Measurements from ENCODE around the gene ARID1B. TPM values are rescaled to one million over a fixed set of nuclear protein-coding genes. Genes with fewer than 3 reads are reported as not detected.

ARID1B gene
- total RNA-seq, 1 experiment from 2014 or later: 20.9 TPM

DNA sequence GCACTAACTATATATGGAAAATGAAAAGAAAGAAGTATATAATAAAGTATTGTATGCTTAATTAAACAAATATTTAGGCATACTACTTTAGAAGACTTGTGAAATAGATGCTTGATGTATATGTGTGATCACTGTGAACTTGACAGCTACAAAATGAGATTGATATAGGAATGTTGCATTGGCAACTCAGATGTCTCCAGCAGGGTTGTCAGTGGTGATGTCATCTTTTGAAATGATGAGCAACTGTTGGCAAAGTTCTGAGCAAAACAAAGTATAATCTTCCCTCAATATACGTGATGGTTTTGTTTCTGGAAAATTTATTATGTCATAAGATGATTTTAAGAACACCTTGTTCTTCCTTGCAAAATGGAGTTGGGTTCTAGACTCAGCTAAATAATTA, 133.8 kb downstream of the ARID1B start:
- Histone ChIP-seq H3K4me3 (ENCODE audit: insufficient read depth, low read depth, low read length) (no peak overlapping the region), H3K36me3 (replicated peaks; ENCODE audit: control insufficient read depth, insufficient read depth, low read length) (no peaks in the 10 kb centered on the region), H3K27me3 (ENCODE audit: control insufficient read depth, insufficient read depth, low read length) (no peaks in the 10 kb centered on the region)
- DNase-seq: no peak

DNA sequence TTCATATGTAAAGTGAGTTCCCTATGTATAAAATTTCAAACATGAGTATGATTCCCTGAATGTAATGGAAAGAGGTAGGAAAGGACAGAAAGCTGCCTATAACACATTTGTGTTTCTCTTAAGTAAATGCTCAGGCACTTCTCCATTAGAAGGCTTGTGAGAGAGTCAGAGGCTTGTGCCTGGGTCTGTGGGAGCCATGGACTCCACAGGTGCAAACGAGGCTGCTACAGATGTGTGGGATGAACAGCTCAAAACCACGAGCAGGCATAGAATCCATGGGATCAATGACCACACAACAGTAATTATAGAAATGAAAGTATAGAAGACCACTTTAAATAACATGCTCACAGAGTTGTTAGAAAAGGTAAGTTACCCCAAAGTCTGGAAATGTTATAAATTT, 134.4 kb downstream of the ARID1B start:
- Histone ChIP-seq H3K36me3 (replicated peaks; ENCODE audit: control insufficient read depth, insufficient read depth, low read length) (no peaks in the 10 kb centered on the region), H3K27me3 (ENCODE audit: control insufficient read depth, insufficient read depth, low read length) (no peaks in the 10 kb centered on the region), H3K4me3 (ENCODE audit: insufficient read depth, low read depth, low read length) (no peak overlapping the region)
- no peak for DNase-seq

DNA sequence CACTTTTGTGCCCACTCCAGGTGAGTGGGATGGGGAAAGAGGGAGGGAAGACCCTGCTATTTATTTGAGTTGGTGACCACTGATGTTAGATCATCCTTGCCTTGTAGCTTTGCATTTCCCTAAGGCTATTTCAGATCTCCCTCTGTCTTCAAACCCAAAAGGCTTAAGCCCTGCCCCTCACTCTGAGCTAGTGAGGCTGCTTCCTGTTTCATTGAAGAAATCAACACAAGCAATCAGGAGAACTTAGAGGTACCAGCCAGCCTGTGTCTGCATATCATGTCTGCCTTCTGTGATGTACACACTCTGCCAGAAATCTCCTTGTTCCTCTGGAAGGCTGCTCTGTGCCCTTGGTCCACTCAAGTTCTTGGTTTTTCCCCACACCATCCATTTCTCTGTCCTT, 135.3 kb downstream of the ARID1B start:
- no peak for DNase-seq
- Histone ChIP-seq H3K4me3 (ENCODE audit: insufficient read depth, low read depth, low read length) (no peak overlapping the region), H3K36me3 (replicated peaks; ENCODE audit: control insufficient read depth, insufficient read depth, low read length) (no peaks in the 10 kb centered on the region), H3K27me3 (ENCODE audit: control insufficient read depth, insufficient read depth, low read length) (no peaks in the 10 kb centered on the region)

DNA sequence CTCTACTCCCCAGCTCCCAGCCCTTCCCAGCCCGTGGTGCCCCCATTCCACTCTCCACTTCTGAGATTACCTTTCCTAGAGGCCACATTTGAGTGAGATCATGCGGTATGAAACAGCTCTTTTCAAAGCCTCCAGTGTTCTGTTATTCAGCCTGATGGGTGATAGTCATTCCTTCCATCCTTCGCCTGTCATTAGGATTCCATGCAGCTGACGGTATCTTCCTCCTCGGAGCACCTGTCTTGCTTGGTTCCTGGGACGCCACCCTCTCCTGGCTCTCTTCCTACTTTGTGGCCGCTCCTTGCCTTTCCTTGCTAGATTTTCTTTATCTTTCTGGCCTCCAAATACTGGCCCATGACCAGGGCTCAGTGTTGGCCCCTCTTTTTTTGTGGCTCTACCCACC, 137.0 kb downstream of the ARID1B start:
- Histone ChIP-seq H3K27me3 (ENCODE audit: control insufficient read depth, insufficient read depth, low read length) (no peaks in the 10 kb centered on the region), H3K36me3 (replicated peaks; ENCODE audit: control insufficient read depth, insufficient read depth, low read length) (no peaks in the 10 kb centered on the region), H3K4me3 (ENCODE audit: insufficient read depth, low read depth, low read length) (no peak overlapping the region)
- DNase-seq: no peak

DNA sequence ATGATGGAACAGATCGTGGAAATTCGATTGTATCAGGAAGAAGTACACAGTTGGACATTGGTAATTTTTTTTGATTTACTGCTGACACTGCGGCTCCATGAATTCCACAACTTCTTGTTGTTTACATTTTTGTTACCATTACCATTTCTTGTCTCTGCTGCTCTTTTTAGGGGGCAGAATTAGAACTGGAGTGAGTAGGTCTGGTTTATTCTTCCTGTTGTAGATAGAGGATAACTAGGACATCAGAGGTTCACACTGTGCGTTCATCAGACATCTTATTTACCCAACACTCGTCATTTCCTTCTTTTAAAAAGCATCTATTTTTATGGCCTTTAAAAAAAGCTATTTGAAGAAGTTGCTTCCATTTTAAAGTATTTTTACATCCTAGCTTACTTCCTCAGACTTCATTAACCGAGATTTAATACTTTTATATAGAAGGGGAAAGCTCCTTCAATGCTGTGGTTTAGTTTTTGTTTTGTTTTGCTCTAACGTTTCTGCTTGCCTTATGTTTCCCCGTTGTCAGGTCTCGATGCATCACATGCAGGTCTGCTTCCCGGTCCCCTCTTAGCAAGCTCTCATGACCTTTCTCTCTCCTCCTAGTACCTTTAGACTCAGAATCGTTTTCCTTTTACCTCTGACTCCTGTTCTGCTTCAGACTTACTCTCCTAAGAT, 139.1 kb downstream of the ARID1B start:
- no peaks in the 10 kb centered on the region for H3K27me3 ChIP-seq (ENCODE audit: control insufficient read depth, insufficient read depth, low read length)
- DNase-seq: no peak
- H3K4me3 ChIP-seq (ENCODE audit: insufficient read depth, low read depth, low read length): no peak overlapping the region
- H3K36me3 ChIP-seq (replicated peaks; ENCODE audit: control insufficient read depth, insufficient read depth, low read length): no peaks in the 10 kb centered on the region

DNA sequence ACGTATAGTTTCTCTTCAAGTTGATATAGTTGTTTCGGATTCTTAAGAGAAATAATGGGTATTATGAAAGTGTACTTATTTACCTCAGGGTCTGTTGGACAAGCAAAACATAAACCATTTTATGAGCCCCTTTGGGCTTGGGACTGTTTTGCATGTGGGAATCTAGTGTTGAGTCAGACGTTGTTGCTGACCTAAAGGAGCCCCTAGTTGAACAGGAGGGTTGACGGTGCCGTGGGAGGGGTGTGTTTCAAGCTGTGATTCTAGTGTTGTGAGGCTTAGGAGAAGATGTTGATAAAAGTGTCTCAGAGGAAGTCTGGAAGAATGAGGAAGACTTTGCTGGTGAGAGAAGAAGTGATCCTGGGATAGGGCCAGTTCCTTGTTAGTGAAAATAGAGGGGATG, 140.0 kb downstream of the ARID1B start:
- DNase-seq: no peak
- Histone ChIP-seq H3K36me3 (replicated peaks; ENCODE audit: control insufficient read depth, insufficient read depth, low read length) (no peaks in the 10 kb centered on the region), H3K4me3 (ENCODE audit: insufficient read depth, low read depth, low read length) (no peak overlapping the region), H3K27me3 (ENCODE audit: control insufficient read depth, insufficient read depth, low read length) (no peaks in the 10 kb centered on the region)

DNA sequence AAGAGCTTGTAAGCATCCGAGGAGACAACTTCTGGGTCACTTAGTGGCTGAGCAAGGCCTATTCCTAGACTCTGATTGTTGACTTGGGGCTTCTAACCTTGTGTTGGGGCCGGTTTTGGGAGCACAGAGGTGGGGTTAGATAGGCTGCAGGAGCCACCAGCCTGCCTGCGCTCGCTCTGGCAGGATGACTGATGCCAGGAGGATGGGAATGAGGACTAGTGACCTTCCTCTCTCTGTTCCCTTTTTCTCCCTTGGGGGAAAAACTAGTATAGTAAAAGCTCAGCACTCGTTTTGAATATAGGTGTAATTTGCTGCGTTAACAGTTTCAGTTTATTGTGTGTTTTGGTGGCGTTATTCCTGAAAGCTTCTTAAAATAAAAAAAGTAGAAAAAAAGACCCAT, 141.5 kb downstream of the ARID1B start:
- no peak for DNase-seq
- H3K27me3 ChIP-seq (ENCODE audit: control insufficient read depth, insufficient read depth, low read length): no peaks in the 10 kb centered on the region
- H3K4me3 ChIP-seq (ENCODE audit: insufficient read depth, low read depth, low read length): no peak overlapping the region
- H3K36me3 ChIP-seq (replicated peaks; ENCODE audit: control insufficient read depth, insufficient read depth, low read length): no peaks in the 10 kb centered on the region

DNA sequence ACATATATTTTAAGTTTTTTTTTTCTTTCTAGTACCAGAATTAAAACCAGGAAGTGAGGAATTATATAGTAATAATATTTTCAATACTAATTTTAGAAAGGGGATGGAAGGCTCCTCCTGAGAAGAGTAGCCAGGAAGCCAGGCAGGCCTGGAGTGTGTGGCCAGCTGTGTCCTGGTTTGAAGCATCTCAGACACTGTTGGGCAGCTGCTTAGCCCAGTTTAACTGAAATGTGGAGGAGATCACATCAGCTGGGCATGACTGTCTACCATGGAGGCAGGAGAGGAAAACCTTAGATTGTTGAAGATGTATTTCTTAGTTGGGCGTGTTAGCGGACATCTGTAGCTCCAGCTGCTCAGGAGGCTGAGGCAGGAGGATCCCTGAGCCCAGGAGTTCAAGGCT, 142.2 kb downstream of the ARID1B start:
- DNase-seq: no peak
- Histone ChIP-seq H3K36me3 (replicated peaks; ENCODE audit: control insufficient read depth, insufficient read depth, low read length) (no peaks in the 10 kb centered on the region), H3K27me3 (ENCODE audit: control insufficient read depth, insufficient read depth, low read length) (no peaks in the 10 kb centered on the region), H3K4me3 (ENCODE audit: insufficient read depth, low read depth, low read length) (no peak overlapping the region)

DNA sequence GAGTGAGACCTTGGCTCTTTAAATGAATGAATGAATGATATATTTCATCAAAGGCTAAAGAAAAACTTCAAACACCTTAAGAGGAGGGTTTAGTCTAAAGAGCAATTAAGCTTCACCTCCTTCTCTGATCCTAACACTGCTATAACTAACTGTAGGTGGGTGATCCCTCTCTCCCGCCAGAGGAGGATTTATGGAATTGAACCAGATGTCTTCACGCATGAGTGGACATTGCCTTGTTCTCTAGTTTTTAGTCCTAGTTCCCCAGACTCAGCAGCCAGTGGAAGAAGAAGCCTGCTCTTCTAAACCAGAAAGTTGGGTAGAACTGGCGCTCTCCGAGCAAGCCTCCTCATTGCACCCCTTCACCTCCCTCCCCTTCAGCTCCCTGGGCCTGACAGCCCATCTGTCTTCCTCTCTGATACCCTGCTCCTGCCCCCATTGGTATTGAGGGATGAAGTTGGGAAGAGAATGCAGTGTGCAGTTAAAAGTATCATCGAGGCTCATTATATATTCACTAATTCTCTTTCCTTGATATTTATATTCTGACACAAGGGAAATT, 142.7 kb downstream of the ARID1B start:
- Histone ChIP-seq H3K27me3 (ENCODE audit: control insufficient read depth, insufficient read depth, low read length) (no peaks in the 10 kb centered on the region), H3K36me3 (replicated peaks; ENCODE audit: control insufficient read depth, insufficient read depth, low read length) (no peaks in the 10 kb centered on the region), H3K4me3 (ENCODE audit: insufficient read depth, low read depth, low read length) (no peak overlapping the region)
- no peak for DNase-seq

DNA sequence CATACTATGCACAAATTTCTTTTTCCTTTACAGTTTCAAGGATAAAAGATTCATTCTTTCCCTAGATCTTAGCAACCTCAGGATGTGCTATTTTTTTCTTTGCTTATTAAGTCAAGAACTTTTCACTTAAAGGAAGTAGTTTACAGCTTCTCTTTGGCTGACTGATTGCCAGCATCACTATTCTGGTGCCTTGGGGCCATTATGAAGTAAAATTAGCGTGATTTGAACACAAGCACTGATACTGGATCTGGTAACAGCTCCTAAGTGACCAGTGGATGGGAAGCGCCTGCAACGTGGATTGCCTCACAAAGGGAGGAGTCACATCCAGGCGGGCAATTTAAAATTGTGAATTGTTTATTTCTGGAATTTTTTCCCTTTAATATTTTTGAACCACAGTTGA, 147.1 kb downstream of the ARID1B start:
- Histone ChIP-seq H3K4me3 (ENCODE audit: insufficient read depth, low read depth, low read length) (no peak overlapping the region), H3K36me3 (replicated peaks; ENCODE audit: control insufficient read depth, insufficient read depth, low read length) (no peaks in the 10 kb centered on the region)

DNA sequence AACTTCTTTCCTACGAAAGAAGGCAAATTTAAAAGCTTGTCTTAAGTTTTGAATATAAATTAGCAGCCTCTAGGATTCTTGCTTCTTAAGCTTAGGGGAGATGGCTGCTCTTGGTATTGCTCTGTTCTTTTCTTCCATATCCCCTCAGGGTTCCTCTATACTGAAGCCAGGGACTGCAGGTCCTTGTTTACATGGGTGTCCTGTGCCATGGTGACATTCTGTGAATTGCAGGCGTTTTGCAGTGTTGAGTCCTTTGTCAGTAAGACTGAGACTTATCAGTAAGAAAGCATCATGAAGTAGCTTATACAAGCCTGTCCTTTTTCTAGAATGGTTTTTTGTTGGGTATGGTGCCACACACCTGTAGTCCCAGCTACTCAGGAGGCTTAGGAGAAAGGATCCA, 147.8 kb downstream of the ARID1B start:
- no peak for DNase-seq
- no peaks in the 10 kb centered on the region for H3K36me3 ChIP-seq (replicated peaks; ENCODE audit: control insufficient read depth, insufficient read depth, low read length)
- no peak overlapping the region for H3K4me3 ChIP-seq (ENCODE audit: insufficient read depth, low read depth, low read length)
- H3K27me3 ChIP-seq (ENCODE audit: control insufficient read depth, insufficient read depth, low read length): no peaks in the 10 kb centered on the region

More for the DNA sequence above, 147.1 kb downstream of the ARID1B start:
- no peaks in the 10 kb centered on the region for H3K27me3 ChIP-seq (ENCODE audit: control insufficient read depth, insufficient read depth, low read length)
- DNase-seq: no peak

DNA sequence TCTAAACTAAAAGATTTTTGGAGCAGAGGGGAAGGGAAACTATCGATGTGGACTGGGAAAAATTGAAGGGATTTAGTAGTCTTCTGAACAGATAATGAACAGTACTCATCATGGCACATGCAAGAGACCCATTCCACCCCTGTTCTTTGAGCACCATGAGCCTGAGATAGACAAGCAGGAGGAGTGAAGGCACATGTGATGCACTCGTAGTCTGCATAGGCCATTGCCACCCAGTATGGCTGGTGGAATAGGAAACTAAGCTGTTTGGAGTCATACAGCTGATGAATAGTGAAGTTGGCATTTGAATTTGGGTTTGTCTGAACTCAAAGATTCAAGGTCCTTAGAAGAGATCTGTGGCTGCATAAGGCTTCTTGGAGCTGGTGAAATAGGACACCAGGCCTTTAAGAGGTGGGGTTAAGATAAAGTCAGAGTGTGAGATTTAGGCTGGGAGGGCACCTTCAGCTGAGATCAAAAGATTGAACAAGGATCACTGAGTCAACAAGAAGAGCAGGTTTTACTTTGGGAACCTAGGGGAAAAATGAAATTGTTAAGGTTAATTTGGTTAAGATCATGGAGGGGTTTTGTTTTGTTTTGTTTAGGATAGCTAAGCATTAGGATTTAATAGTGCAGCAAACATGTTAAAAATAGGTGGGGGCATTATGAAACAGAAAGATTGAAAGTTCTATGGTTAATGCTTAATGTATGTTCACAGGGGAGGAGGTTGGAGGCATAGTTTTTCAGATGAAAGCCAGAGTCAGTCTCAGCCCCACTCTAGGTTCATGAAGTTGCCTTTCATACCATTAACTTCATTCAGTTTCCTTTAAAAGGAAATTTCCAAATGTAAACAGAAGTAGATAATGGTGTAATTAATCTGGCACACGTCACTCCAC, 148.8 kb downstream of the ARID1B start:
- Histone ChIP-seq H3K4me3 (ENCODE audit: insufficient read depth, low read depth, low read length) (no peak overlapping the region), H3K27me3 (ENCODE audit: control insufficient read depth, insufficient read depth, low read length) (no peaks in the 10 kb centered on the region), H3K36me3 (replicated peaks; ENCODE audit: control insufficient read depth, insufficient read depth, low read length) (no peaks in the 10 kb centered on the region)
- no peak for DNase-seq

DNA sequence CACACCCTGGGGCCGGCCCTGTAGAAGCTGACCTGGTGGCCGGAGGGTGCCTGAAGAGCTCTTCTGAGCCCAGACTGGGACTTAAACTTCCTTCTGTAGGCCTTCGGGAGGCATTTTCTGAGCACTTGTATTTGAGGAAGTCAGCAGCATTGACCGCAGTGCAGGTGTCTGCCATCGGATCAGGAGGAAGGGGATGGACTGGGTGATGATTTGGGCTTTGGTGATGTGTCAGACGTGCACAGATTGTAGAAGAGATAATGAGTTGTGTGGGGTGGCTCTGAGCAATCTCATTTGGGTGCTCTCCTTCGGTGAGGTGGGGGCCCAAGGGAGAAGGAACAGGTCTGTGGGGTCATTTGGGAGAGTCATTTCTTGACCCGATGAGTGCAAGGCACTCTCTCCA, 150.9 kb downstream of the ARID1B start:
- Histone ChIP-seq H3K27me3 (ENCODE audit: control insufficient read depth, insufficient read depth, low read length) (no peaks in the 10 kb centered on the region), H3K4me3 (ENCODE audit: insufficient read depth, low read depth, low read length) (no peak overlapping the region), H3K36me3 (replicated peaks; ENCODE audit: control insufficient read depth, insufficient read depth, low read length) (no peaks in the 10 kb centered on the region)
- DNase-seq: no peak

DNA sequence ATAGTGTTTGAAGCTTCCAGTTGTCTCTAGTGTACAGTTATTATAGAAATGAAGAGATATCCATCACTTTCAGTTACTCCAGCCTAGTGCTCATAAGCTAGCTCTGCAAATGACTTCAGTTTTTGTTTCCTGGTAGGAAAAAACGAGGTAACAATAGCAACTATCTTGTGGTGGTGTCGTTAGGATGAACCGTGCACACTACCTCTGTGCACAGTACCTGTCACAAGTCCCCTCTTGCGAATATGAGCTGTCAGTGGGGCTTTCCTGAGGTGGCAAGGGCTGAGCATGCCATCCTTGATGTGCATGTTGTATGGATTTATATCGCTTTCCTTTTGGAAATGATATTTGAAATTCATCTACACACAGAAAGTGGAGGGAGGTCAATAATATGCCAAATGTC, 151.8 kb downstream of the ARID1B start:
- Histone ChIP-seq H3K27me3 (ENCODE audit: control insufficient read depth, insufficient read depth, low read length) (no peaks in the 10 kb centered on the region), H3K36me3 (replicated peaks; ENCODE audit: control insufficient read depth, insufficient read depth, low read length) (no peaks in the 10 kb centered on the region), H3K4me3 (ENCODE audit: insufficient read depth, low read depth, low read length) (no peak overlapping the region)
- no peak for DNase-seq

DNA sequence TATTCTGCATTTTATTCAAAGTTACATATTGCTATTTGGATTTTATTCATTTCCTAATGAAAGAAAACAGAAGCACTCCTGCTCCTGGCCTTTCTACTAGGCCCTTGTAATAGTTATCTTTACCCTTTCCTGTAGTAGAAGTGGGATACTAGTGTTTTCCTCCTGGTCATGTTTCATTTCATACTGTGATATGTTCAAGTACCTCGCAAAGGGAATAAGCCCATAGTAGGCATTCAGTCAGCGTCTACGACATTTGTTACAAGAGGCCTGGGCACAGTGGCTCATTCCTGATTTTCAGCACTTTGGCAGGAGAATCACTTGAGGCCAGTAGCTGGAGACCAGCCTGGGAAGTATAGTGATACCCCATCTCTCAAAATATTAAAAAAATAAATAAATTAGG, 154.1 kb downstream of the ARID1B start:
- Histone ChIP-seq H3K4me3 (ENCODE audit: insufficient read depth, low read depth, low read length) (no peak overlapping the region), H3K36me3 (replicated peaks; ENCODE audit: control insufficient read depth, insufficient read depth, low read length) (no peaks in the 10 kb centered on the region), H3K27me3 (ENCODE audit: control insufficient read depth, insufficient read depth, low read length) (no peaks in the 10 kb centered on the region)
- no peak for DNase-seq
